Stimulated activated CD8-positive, alpha-beta memory T cell treated with anti-CD3 and anti-CD28 coated beads, Interleukin-12 subunit alpha, Interleukin-12 subunit beta, amount 100 ng/mL, for 4 hours (primary cell): ENCODE data around the gene CCDC73.
"Not testable (repeated sequence)": the region's sequence is repeated elsewhere in the genome, so short reads cannot be mapped to it uniquely, and the experiment has no call there.

Experiments
- DNase-seq: peaks from one replicate; pipeline ENCODE4 v3.0.0-alpha.2; 2020; ENCODE audit warnings: low read depth

The CCDC73 gene

DNA sequence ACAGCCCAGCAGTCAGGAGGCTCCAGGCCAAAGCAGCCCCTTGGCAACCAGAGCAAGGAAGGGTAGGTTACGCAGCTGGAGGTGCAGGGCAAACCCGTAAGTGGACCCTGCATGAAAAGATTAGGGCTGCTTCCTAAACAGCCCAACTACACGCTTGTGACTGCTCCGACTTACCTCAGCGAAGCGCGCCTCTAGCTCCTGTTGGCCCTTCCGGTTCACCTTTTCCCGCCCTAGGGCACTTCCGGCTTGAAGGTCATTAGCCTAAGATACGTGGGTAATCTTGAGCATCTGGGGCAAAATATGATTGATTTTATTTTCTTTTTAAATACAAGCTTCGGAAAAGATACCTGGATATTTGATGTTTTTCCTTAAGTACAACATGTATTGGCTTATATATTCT, at the start of gene CCDC73:
Gene CCDC73, minus strand, starts transcription at position 224 of the 400 bp plus-strand sequence. CDS start 34,419 bp downstream, outside the sequence.
- DNase-seq, result no peak

- no peak for DNase-seq
Observed at GRCh38 chr11:32843544-32843943, 49.1 kb upstream of the CCDC73 start.

DNA sequence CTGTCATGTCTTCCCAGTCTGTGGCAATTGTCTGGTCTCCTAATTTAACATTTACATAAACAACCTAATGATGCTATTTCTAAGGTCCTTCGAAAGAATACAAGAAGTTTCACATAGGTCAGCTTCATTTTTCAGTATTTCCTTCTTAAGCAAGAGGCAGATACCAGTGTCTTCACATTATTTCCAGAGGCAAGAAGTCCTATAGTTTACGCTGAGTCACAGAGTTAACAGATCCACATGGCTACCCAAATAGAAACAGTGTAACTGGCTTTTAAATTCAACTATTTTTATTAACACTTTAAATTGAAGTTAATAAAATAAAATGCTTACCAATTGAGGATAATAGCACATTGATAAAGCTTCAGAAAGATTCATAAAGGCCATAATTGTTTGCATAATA, 46.1 kb upstream of the CCDC73 start:
- DNase-seq, result no peak

DNA sequence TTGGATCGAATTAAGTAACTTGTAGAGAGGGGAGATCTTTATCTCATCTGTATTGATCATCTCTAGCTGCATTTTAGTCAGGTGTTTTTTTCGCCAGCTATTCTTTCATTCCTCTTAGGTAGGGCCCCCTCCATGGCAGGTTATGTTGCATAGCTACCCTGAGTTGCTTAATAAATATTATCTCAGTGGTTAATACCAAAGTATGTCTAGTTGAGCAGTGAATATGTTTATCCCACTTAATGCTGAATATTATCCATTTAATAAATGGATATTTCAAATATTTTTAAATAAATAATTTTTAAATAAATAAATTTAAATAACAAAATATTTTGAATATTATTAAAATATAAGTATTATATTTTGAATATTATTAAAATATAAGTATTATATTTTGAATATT, 44.8 kb upstream of the CCDC73 start:
- no peak for DNase-seq

GRCh38 chr11:32838505-32839274, 44.2 kb upstream of the CCDC73 start:
- DNase-seq, result no peak

GRCh38 chr11:32836946-32837345, 42.5 kb upstream of the CCDC73 start:
- no peak for DNase-seq

GRCh38 chr11:32833921-32834320, 39.5 kb upstream of the CCDC73 start:
- DNase-seq, result no peak

DNA sequence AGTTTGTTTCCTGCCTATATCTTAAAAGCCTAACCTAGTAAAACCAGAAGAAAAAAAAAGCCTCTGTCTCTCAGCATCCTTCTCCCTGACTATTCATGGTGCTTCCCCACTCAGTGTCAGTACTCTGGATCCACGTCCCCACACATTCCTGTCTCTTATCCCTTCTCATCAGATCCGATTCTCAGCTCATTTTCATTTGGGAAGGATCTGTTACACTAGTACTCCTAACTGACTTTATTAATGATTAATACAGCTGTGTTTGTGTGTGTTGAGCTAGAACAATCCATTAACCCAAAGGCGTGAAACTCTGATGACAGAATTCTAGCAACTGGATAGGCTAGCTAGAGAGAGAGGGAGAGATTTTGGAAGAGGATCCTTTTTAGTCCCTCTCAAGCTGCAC, 36.8 kb upstream of the CCDC73 start:
- DNase-seq, result no peak

DNA sequence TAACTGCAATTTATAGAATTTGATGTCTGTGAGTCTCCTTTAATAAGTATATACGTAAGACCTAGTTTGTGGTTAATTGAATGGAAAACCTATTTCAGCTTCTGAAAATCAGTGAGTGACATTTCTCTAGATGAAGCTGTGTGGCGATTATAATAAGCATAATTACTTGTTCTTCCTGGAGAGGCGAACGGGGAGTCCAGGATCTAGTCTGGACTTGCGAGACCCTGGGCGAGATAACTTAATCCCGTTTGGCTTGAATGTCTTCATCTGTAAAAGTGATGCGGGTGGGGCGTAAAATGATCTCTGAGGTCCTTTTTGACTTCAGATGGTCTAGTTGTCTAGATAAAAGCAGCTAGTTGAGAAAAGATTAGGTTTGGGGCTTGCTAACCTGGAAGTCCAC, 36.3 kb upstream of the CCDC73 start:
- DNase-seq, result no peak

DNA sequence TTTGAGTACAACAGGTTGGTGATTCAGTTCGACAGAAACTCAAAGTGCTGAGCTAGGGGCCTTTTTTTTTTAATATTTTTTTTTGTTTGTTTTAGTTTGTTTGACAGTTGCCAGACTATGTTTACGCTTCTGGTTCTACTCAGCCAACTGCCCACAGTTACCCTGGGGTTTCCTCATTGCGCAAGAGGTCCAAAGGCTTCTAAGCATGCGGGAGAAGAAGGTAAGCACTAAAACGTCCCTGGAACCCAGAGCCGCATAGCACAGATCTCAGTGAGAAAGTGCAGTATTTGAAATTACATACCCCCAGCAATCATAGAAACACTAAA, 35.9 kb upstream of the CCDC73 start:
- DNase-seq, result no peak

GRCh38 chr11:32829680-32830412, 35.4 kb upstream of the CCDC73 start, which contains the start of gene PRRG4:
Gene PRRG4 (plus strand): TSS chr11:32829927. CDS start chr11:32830530, 603 bp downstream.
- no peak for DNase-seq

GRCh38 chr11:32829157-32829679, 34.8 kb upstream of the CCDC73 start:
- no peak for DNase-seq

DNA sequence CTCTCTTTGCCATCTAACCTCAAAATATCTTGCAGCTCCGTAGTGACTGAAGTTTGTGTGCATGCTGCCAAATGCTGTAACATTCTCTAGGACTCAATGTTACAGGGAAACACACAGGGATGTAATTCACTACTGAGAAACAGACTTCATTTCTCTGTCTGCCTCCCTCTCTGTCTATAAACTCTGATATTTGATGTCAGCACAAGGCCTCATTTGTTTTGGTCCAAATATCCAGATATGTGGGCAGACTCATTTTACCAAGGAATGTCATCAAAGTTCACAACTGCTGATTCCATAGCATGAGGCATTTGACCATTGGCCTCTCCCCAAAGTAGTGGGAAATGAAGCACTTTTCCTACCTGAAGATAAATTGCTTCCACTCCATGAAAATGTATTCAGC, 32.8 kb upstream of the CCDC73 start:
- DNase-seq, result no peak

- no peak for DNase-seq
Observed at GRCh38 chr11:32826113-32826512, 31.7 kb upstream of the CCDC73 start.

GRCh38 chr11:32823617-32824016, 29.2 kb upstream of the CCDC73 start:
- DNase-seq, result not testable (repeated sequence)

GRCh38 chr11:32821917-32822560, 27.6 kb upstream of the CCDC73 start:
- no peak for DNase-seq

DNA sequence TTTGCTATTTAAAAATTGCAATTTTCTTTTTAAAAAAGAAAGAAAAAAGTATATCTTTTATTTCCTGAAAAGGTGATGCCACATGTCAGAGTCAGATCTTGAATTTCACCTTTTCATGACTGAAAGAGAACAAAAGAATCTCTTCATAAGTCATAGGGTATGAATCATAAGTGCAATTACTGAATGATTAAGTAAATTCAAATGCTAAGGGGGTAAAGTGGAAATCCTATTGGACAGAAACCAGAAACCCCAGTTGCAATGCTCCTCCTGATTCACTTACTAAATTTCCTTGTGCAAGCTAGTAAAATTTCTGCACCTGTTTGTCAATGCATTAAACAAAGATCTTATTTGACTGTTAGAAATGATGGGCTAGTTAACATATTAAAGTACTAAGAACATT, 27.1 kb upstream of the CCDC73 start:
- no peak for DNase-seq

- DNase-seq, result no peak
Observed at GRCh38 chr11:32820497-32820896, 26.0 kb upstream of the CCDC73 start.

GRCh38 chr11:32819187-32819586, 24.7 kb upstream of the CCDC73 start:
- no peak for DNase-seq

- DNase-seq, result no peak
Observed at GRCh38 chr11:32817852-32818183, 23.4 kb upstream of the CCDC73 start.

DNA sequence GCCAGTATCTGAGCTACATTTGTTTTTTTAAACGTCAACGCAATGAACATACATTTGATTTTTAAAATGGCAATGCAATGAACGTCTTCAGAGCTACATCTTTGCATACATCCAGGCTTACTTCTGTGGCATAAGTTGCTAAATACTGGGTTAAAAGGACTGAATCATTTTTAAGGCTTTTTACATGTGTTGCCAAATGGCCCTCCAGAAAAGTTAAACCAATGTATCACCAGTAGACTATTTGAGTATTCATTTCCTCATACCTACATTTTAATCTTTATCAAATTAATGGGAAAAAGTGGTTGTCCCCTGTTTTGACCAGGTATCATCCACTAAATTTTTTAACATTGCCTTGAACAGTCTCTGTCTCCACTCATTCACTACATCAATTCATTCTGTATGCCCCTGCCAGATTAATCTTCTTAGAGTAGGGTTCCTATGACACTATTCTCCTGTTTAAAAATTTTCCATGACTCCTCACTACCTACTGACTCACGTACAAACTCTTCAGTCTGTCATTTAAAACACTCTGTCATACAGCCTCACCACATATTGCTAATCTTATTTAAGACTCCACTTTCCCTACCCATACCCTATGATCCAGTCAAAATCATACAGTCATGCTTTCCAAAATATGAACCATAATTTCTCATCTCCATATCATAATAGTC, 22.9 kb upstream of the CCDC73 start:
- no peak for DNase-seq

DNA sequence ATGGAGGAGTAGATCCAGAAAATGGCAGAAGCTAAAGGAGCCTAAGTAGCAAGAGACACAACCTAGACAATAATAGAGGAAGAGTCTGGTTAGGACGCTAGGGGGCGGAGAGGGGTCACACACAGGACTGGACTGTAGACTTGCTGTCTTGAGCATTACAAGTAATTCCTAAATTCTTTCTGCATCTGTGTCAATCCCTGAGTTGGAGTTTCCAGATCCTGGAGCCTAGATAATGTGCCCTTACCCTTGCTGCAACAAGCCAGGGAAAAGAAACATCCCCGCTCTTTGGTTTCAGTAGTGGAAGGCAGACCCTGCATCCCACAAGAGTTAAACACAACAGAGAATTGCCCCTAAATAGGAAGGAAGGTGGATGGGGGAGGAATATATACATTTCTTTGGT, 14.9 kb upstream of the CCDC73 start:
- no peak for DNase-seq
